GM10847 (cell line): ENCODE measurements around the gene TBCEL.

Experiments
- POLR2A ChIP-seq: IDR thresholded peaks from 2 replicates; pipeline ENCODE4 v1.6.1; 2011; ENCODE audit not compliant: insufficient read length; ENCODE audit errors: extremely low read depth

TBCEL gene

DNA sequence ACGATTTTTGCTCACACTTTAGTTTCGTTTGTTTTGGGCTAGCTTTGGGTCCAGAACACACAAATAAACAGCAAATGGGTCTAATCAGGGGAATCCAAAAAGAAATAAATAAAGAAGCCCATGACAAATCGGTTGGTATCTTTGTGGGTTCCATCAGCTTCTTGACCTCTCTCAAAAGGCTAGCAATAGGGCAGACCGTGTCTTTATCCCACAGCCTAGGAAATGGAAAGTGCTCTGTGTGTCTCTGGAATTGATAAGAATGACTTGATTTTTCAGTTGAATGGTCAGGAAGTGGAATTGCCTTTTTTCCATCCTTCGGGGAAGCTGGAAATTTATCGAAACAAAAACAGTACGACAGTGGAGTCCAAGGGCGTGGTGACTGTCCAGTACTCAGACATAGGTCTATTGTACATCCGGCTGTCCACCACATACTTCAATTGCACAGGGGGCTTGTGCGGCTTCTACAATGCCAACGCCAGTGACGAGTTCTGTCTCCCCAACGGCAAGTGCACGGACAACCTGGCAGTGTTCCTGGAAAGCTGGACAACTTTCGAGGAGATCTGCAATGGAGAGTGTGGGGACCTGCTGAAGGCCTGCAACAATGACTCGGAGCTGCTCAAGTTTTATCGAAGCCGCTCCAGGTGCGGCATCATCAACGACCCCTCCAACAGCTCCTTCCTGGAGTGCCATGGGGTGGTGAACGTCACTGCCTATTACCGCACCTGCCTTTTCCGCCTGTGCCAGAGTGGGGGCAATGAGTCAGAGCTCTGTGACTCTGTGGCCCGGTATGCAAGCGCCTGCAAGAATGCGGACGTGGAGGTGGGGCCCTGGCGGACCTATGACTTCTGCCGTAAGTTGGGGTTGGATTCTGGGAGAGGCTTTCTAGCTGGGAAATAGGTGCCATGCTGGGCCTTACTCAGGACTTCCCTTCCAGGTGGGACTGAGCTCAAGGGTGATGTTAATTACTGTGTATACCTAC, 105.7 kb downstream of the TBCEL start:
- no peak for TF ChIP-seq POLR2A

DNA sequence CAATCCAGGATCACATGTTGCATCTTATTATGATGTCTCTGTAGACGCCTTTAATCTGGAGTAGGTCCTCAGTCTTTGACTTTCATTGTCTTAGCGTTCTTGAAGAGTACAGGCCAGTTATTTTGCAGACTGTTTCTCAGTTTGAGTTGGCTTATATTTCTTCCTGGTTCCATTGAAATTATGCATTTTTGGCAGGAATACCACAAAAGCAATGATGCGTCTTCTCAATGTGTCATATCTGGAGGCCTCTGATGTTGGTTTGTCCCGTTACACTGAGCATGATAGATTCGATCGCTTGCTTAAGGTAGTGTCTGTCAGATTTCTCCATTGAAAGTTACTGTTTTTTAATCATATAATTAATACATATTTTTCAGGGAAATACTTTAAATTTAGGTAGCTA, 107.8 kb downstream of the TBCEL start:
- no peak for TF ChIP-seq POLR2A

DNA sequence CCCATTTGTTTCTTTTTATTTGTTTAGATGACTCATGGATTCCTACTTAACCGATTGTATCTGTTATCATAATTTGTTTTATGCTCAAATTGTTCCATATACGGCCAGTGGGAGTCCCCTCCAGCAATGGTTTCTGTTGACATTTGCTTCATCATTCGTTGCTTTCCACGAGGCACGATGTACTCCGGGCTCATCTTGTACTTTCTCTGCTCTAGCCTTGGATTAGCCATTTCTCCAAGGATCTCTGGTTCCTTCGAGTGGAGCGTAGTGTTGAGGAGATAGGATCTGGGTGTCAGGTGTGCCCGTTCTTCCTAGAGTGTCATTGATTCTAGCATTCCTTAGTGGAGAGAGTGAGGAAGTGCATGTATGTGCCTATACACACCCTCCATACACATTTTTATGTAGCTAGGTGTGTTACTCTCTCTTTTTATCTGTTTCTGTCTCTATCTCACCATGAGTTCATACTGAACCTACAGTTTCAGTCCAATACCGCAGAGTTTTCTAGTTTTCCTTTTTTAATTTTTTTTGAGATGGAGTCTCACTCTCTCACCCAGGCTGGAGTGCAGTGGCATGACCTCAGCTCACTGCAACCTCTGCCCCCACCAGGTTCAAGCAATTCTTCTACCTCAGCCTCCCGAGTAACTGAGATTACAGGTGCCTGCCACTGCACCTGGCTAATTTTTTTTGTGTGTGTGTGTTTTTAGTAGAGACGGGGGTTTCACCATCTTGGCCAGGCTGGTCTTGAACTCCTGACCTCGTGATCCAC, 108.5 kb downstream of the TBCEL start:
- TF ChIP-seq POLR2A = no peak

DNA sequence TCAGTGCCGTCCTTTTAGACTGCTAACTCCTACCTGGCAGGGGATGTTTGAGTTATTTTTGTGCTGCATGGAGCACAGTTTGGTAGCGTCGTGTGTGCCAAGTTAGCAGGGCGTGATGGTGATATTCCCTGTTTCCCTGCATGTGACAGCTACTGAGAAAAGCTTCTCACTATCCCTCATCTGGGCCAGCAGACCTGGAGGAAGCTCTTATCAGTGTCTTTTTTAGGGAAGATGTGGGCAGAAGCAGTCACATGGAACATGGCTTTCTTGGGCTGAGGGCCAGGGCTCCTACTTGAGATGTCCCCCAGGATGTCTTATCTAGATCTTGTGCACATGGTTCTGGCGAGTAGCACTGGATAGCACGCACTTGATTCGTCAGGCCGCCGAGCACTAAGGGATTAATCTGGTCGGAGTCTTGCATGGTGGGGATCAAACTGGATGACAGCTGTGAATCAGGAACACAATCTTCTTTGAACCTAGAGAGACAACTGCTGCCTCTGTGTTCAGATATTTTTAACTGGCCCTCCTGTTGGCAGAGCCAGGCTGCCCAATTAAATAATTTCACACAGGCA, 110.9 kb downstream of the TBCEL start:
- TF ChIP-seq POLR2A = no peak

DNA sequence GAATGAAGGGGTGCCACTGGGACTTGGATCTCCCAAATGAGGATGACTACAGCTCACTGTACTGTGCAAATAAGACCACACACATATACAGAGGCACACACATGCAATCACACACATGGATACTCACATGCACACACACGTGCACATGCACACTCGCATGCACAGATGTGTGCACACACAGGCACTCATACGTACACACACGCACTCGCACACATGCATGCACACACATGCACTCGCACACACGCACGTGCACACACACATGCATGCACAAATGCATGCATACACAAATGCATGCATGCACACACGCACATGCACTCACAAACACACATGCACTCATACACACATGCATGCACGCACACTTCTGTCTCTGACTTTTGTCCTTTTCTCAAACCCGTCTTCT, 113.1 kb downstream of the TBCEL start:
- TF ChIP-seq POLR2A = no peak

DNA sequence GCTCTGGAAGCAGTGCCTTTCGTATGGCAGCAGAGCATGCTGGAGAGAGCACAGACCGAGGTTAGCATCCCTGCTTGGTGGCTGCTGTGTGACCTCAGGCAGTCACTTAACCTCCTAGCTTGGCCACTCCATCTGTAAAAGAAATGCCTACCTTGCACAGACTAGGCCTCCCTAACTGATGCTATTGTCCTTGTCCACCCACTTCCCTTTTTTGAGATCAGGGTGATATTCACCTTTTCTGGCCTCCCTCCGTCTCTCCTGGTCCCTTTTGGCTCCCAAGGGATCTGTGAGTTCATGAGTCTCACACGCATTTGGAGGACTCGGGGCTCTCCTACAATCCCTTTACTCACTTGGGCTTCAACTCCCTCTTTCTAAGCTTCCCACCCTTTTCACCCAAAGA, 114.4 kb downstream of the TBCEL start:
- TF ChIP-seq POLR2A = no peak

DNA sequence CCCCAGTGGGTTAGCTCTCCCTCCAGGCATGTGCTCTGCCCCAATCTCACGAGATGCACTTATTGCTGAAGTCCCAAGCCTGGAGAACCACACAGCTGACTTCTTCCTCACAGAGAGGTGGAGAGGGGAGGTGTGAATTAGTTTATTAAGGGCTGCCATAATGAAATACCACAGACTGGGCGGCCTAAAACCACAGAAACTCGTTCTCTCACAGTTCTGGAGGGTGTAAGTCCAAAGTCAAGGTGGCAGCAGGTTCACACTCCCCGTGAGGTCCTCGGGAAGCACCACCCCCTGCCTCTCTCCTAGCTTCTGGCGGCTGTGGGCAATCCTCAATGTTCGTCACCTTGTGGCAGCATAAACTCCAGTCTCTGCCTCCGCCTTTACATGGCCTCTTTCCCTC, 116.5 kb downstream of the TBCEL start:
- TF ChIP-seq POLR2A = no peak
